Measurements from ENCODE around the gene DERL2.
A peak's percentile ranks its signal among the peaks of the same experiment; 100 is the strongest.

Gene DERL2

DNA sequence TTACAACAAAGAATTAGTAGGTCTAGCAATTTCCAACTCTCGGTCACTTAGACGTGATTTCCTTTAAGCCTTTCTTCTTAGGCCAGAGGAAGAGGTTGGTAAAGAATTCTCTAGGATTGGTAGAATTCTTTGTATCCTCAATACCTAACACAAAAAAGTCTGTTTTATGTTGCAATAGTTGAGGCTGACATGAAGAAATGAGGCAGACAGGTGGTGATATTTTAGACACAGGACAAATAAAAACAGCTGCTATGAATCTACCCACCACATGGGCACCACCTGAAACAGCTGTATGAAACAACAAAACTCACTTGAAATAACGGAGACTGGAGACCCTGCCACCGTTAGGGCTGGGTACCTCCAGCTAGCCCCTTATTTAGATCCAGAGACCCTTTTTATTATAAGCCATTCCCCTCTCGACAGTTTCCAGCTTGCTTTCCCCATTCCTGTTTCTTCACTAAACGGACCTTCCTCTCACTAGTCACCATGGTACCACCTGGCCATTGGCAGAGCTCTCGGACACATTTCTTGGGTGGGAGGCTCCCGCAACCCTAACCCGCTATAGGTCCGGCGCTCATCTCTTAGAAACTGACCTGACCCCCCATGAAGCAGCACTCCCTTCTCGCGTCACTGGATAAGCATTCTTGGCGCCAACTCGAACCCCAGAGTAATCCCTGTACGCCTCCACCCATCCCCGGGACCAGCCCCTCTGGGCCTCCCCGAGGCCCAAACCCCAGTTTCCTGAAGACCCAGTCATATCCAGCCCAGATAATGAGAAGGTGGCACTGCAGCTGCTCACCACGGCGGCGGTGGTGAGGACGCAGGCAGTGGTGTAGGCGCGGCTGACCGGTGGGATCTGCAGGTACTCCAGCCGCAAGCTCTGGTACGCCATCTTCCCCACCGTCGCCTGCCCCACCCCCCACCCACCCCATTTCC is at the start of gene DERL2:
DERL2 (minus strand) TSS at position 909 of the 936 bp plus-strand sequence; CDS start at position 892, 17 bp downstream.
- H3K27ac ChIP-seq (ENCODE audit: low read length): peak within 1 kb of the TSS; percentile 97
- no peaks in the 10 kb centered on the region for H3K9me3 ChIP-seq (ENCODE audit: control insufficient read depth in 2 of 2, low read length in 2 of 2)
- peaks cover 31 to 34% of the 10 kb centered on the region in 2 donors for H3K36me3 ChIP-seq (ENCODE audit: control insufficient read depth in 2 of 2, insufficient read depth in 2 of 2, low read length in 2 of 2)
- peaks cover 9% of the 10 kb centered on the region for H3K4me1 ChIP-seq (ENCODE audit: control insufficient read depth, insufficient read depth, low read length)
- no peaks in the 10 kb centered on the region for H3K27me3 ChIP-seq (ENCODE audit: control insufficient read depth in 1 of 2, insufficient read depth in 2 of 2, low read length in 2 of 2)
- H3K9ac ChIP-seq (ENCODE audit: low read length in 2 of 2): peak within 1 kb of the TSS; percentile 98
- H3K4me3 ChIP-seq (ENCODE audit: low read length in 2 of 2): peak within 1 kb of the TSS; percentile 98 to 99

DNA sequence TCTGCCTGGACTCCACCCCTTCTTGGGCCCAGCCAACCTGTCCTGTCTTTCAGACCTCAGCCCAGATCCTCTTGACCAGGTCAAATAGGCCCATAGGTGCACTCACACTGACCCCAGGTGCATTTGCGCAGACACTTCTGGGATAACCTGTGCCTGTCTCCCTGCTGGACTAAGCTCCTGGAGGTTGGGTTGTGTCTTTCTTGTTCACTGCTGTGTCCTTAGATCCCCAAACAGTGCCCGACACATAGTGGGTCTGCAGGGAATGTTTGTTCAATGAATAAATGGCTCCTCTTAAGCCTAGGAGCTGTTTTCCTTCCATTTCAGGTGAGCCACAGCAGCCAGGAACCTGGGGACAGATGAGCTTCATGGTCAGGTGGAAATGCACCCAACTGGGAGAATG is 49.5 kb upstream of the DERL2 start:
- Histone ChIP-seq H3K36me3 (ENCODE audit: control insufficient read depth in 2 of 2, insufficient read depth in 2 of 2, low read length in 2 of 2) (peaks cover 0 to 2% of the 10 kb centered on the region in 2 donors), H3K9me3 (ENCODE audit: control insufficient read depth in 2 of 2, low read length in 2 of 2) (no peaks in the 10 kb centered on the region), H3K4me3 (ENCODE audit: low read length in 2 of 2) (no peak overlapping the region), H3K27ac (ENCODE audit: low read length) (no peak overlapping the region), H3K27me3 (ENCODE audit: control insufficient read depth in 1 of 2, insufficient read depth in 2 of 2, low read length in 2 of 2) (no peaks in the 10 kb centered on the region), H3K4me1 (ENCODE audit: control insufficient read depth, insufficient read depth, low read length) (no peaks in the 10 kb centered on the region), H3K9ac (ENCODE audit: low read length in 2 of 2) (no peak overlapping the region)

DNA sequence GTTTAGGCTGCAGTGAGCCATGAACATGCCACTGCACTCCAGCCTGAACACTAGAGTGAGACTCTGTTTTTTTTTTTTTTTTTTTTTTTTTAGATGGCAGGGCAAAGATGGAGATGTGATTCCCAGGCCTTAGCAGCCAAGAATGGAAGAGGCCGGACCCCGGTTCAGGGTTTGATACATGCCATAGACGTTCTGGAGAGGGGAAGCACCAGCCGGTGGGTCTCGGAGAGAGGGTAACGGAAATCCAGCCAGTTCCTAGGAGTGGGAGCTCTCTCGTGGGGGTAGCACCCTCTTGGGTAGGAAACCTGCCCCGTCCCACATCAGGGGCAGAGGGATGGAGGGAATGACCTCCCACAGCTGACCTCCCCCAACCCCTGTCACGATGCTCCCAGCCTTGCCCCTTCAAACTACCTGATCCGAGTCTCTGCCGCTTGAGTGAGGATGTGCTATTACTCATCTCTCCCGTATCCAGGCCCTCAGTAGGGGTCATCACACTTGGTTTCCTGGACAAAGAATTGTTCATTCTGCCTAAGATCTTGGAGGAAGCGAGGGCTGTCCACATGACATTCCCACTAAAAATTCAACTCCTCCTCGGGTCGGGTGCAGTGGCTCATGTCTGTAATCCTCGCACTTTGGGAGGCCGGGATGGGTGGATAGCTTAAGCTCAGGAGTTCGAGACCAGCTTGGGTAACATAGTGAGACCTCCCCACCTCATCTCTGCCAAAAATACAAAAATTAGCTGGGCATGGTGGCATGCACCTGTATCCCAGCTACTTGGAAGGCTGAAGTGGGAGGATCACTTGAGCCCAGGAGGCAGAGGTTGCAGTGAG is 47.7 kb upstream of the DERL2 start:
- Histone ChIP-seq H3K9me3 (ENCODE audit: control insufficient read depth in 2 of 2, low read length in 2 of 2) (no peaks in the 10 kb centered on the region), H3K4me3 (ENCODE audit: low read length in 2 of 2) (no peak overlapping the region), H3K9ac (ENCODE audit: low read length in 2 of 2) (no peak overlapping the region), H3K27ac (ENCODE audit: low read length) (no peak overlapping the region), H3K27me3 (ENCODE audit: control insufficient read depth in 1 of 2, insufficient read depth in 2 of 2, low read length in 2 of 2) (no peaks in the 10 kb centered on the region), H3K4me1 (ENCODE audit: control insufficient read depth, insufficient read depth, low read length) (no peaks in the 10 kb centered on the region), H3K36me3 (ENCODE audit: control insufficient read depth in 2 of 2, insufficient read depth in 2 of 2, low read length in 2 of 2) (peaks cover 0 to 2% of the 10 kb centered on the region in 2 donors)

DNA sequence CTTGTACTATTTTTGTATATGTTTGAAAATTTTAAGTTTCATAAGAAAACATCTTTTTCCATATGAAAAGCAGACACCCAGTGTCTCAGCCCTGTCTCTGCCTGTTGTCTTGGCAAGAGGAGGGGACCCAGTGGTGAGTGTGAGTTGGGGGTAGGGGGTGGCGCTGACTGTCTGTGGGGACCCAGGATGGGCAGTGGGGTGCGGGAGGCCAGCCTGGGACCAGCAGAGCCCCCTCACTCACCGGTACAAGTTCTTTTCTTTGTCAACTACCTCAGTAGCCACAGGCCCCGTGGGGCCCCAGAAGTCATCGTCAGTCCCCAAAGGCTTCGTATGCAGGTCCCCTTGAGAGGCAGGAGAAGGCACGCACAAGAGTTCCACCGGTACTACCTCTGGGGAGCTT is 46.6 kb upstream of the DERL2 start:
- Histone ChIP-seq H3K36me3 (ENCODE audit: control insufficient read depth in 2 of 2, insufficient read depth in 2 of 2, low read length in 2 of 2) (peaks cover 0 to 1% of the 10 kb centered on the region in 2 donors), H3K9ac (ENCODE audit: low read length in 2 of 2) (no peak overlapping the region), H3K27me3 (ENCODE audit: control insufficient read depth in 1 of 2, insufficient read depth in 2 of 2, low read length in 2 of 2) (no peaks in the 10 kb centered on the region), H3K9me3 (ENCODE audit: control insufficient read depth in 2 of 2, low read length in 2 of 2) (no peaks in the 10 kb centered on the region), H3K4me1 (ENCODE audit: control insufficient read depth, insufficient read depth, low read length) (peaks cover under 1% of the 10 kb centered on the region), H3K4me3 (ENCODE audit: low read length in 2 of 2) (no peak overlapping the region), H3K27ac (ENCODE audit: low read length) (no peak overlapping the region)

DNA sequence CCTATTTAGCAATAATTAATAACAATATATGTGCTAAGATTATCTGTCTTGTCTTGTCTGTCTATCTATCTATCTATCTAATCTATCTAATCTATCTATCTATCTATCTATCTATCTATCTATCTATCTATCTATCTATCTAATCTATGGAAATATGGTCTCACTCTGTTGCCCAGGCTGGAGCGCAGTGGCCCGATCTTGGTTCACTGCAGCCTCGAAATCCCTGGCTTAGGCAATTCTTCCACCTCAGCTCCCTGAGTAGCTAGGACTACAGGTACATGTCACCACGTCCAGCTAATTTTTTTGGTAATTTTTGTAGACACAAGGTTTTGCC is 45.1 kb upstream of the DERL2 start:
- Histone ChIP-seq H3K9me3 (ENCODE audit: control insufficient read depth in 2 of 2, low read length in 2 of 2) (no peaks in the 10 kb centered on the region), H3K4me1 (ENCODE audit: control insufficient read depth, insufficient read depth, low read length) (peaks cover 15% of the 10 kb centered on the region), H3K27ac (ENCODE audit: low read length) (no peak overlapping the region), H3K4me3 (ENCODE audit: low read length in 2 of 2) (no peak overlapping the region), H3K27me3 (ENCODE audit: control insufficient read depth in 1 of 2, insufficient read depth in 2 of 2, low read length in 2 of 2) (no peaks in the 10 kb centered on the region), H3K9ac (ENCODE audit: low read length in 2 of 2) (no peak overlapping the region), H3K36me3 (ENCODE audit: control insufficient read depth in 2 of 2, insufficient read depth in 2 of 2, low read length in 2 of 2) (no peaks in the 10 kb centered on the region)

DNA sequence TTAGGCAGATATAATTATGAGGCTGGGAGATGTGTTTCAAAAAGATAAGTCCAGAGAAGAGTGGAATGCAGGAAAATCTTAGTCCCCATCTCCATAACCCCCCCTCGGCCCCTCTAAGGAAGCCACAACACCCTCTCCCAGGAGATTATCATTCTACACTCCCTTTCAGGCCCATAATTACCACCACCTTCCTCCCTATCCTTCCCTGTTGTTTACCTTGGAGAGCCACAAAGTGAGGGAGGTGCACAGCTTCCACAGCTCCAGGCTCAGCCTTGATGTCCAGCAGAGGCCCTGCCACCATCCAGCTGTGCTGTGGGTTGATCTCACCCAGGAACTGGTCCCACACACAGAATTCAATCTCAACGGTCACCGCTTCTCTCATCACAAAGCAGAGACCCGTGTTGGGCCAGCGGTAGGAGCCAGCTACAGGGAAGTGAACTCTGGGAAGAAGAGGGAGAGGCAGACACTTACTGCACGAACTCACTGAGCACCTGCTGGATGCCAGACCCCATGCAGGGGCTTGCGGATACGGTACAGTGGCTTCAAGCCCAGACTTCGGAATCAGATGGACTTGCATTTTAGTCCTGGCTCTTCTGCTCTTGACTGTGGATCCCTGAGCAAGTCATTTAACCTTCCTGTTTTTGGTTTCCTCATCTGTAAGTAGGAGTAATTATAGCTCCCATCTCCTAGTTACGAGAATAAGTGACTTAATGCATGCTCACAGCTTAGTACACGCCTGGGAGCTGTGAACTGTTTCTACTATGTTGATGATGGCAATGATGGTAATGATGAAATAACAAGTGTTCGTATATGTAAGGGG is 44.5 kb upstream of the DERL2 start:
- H3K36me3 ChIP-seq (ENCODE audit: control insufficient read depth in 2 of 2, insufficient read depth in 2 of 2, low read length in 2 of 2): no peaks in the 10 kb centered on the region
- no peaks in the 10 kb centered on the region for H3K27me3 ChIP-seq (ENCODE audit: control insufficient read depth in 1 of 2, insufficient read depth in 2 of 2, low read length in 2 of 2)
- H3K9me3 ChIP-seq (ENCODE audit: control insufficient read depth in 2 of 2, low read length in 2 of 2): no peaks in the 10 kb centered on the region

DNA sequence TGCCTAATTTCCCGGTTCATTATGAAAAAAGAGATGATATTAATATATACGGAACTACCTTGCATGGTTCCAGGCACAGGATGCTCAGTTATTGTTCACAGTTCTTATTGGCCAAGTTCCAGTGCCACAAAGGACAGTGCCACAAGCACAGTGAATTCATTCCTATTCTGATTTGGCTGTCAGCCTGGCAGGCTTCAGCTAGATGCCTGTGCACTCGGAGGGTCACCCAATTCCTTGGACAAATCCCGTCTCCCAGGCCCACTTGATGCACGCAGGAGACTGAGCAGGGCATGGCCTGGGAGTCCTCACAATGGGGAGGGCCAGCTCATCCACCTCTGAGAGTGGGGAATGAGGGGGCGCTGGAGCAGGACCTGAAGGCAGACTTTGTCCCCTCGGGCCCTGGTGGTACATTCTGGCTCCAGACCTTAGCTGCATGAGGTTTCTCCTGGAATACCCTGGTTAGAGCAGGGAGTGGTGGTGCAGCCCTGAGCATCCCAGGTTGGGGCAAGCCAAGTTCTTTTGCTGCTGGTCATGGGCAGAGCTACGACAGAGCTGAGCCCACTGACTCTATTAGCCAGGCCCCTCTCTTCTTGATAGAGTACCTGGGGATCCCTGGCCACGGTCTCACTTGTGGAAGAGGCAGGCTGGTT is 41.7 kb upstream of the DERL2 start:
- no peaks in the 10 kb centered on the region for H3K27me3 ChIP-seq (ENCODE audit: control insufficient read depth in 1 of 2, insufficient read depth in 2 of 2, low read length in 2 of 2)
- H3K36me3 ChIP-seq (ENCODE audit: control insufficient read depth in 2 of 2, insufficient read depth in 2 of 2, low read length in 2 of 2): no peaks in the 10 kb centered on the region
- no peak overlapping the region for H3K9ac ChIP-seq (ENCODE audit: low read length in 2 of 2)
- H3K4me1 ChIP-seq (ENCODE audit: control insufficient read depth, insufficient read depth, low read length): peaks cover 15% of the 10 kb centered on the region
- no peak overlapping the region for H3K4me3 ChIP-seq (ENCODE audit: low read length in 2 of 2)
- no peaks in the 10 kb centered on the region for H3K9me3 ChIP-seq (ENCODE audit: control insufficient read depth in 2 of 2, low read length in 2 of 2)
- H3K27ac ChIP-seq (ENCODE audit: low read length): peak overlapping the region; percentile 69

More for the DNA sequence above, 44.5 kb upstream of the DERL2 start:
- peaks cover 15% of the 10 kb centered on the region for H3K4me1 ChIP-seq (ENCODE audit: control insufficient read depth, insufficient read depth, low read length)
- no peak overlapping the region for H3K27ac ChIP-seq (ENCODE audit: low read length)
- no peak overlapping the region for H3K4me3 ChIP-seq (ENCODE audit: low read length in 2 of 2)
- no peak overlapping the region for H3K9ac ChIP-seq (ENCODE audit: low read length in 2 of 2)

DNA sequence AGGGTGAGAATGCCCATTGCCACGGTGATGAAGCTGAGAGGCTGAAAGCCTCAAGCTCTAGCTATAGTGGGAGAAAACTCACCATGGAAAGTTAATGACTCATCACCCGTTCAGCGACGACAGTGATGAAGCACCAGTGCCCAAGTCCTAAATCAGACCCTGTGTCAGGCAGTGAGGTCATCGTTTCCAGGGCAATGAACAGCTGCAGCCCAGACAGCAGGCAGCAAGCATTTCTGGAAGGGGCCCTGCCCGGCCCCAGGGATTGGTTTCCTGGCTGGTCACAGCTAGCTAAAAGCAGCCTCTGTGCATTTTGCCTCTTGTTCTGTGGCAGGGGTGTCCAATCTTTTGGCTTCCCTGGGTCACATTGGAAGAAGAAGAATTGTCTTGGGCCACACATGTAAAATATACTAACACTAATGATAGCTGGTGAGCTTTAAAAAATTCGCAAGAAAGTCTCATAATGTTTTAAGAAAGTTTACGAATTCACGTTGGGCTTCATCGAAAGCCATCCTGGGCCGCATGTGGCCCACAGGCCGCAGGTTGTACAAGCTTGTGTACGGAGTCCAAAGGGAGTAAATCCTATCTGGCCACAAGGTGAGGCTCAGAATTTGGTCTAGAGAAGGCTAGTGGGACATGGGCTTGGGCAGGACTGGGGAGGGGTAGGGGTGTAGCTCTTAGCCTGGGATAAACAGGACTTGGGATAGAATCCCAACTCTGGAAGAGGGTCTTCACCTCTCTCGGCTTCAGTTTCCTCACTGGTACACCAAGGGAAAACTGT is 41.0 kb upstream of the DERL2 start:
- Histone ChIP-seq H3K36me3 (ENCODE audit: control insufficient read depth in 2 of 2, insufficient read depth in 2 of 2, low read length in 2 of 2) (no peaks in the 10 kb centered on the region), H3K9me3 (ENCODE audit: control insufficient read depth in 2 of 2, low read length in 2 of 2) (no peaks in the 10 kb centered on the region), H3K27ac (ENCODE audit: low read length) (peak overlapping the region; percentile 69), H3K27me3 (ENCODE audit: control insufficient read depth in 1 of 2, insufficient read depth in 2 of 2, low read length in 2 of 2) (no peaks in the 10 kb centered on the region), H3K4me3 (ENCODE audit: low read length in 2 of 2) (peak overlapping the region in 1 of 2 donors; percentile 29), H3K4me1 (ENCODE audit: control insufficient read depth, insufficient read depth, low read length) (peaks cover 15% of the 10 kb centered on the region), H3K9ac (ENCODE audit: low read length in 2 of 2) (peak overlapping the region in 1 of 2 donors; percentile 4)

DNA sequence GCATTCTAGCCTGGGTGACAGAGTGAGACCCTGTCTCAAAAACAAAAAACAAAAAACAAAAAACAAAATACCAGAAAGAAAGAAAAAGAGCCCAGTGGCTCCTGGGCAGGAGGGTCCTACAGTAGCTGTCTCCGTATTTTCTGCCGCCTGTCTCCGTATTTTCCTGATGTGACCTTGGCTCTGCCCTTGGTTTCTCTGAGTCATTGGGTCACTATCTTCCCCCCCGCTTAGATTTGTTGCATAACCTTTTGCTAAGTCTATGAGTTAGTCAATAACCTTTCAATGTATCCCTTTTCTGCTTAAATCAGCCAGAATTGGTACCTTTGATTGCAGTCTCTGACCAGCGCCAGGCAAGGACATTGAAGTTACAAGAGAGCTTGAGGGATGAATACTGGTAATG is 37.3 kb upstream of the DERL2 start:
- Histone ChIP-seq H3K27ac (ENCODE audit: low read length) (no peak overlapping the region), H3K9me3 (ENCODE audit: control insufficient read depth in 2 of 2, low read length in 2 of 2) (no peaks in the 10 kb centered on the region), H3K27me3 (ENCODE audit: control insufficient read depth in 1 of 2, insufficient read depth in 2 of 2, low read length in 2 of 2) (no peaks in the 10 kb centered on the region), H3K4me3 (ENCODE audit: low read length in 2 of 2) (no peak overlapping the region), H3K36me3 (ENCODE audit: control insufficient read depth in 2 of 2, insufficient read depth in 2 of 2, low read length in 2 of 2) (peaks cover 0 to 3% of the 10 kb centered on the region in 2 donors), H3K4me1 (ENCODE audit: control insufficient read depth, insufficient read depth, low read length) (peaks cover 15% of the 10 kb centered on the region), H3K9ac (ENCODE audit: low read length in 2 of 2) (no peak overlapping the region)
